Right renal pelvis (tissue), 4 donors: ENCODE data around the gene TBL3. TPM values are rescaled to one million over a fixed set of nuclear protein-coding genes. Genes with fewer than 3 reads are reported as not detected.

Source experiments
- DNase-seq, 4 donors: peaks; one replicate each; pipeline ENCODE4 v3.0.0-alpha.2; 2013; ENCODE audit warnings: low read depth in 4 of 4, low spot score in 3 of 4, missing footprints in 1 of 4
- polyA plus RNA-seq, 4 donors: library from polyadenylated mRNA; unstranded; fragments of 120-200 nt; gene quantifications; one replicate each; pipeline ENCODE4 v1.2.1, GENCODE V29; 2013; ENCODE audit not compliant: insufficient read length in 4 of 4

TBL3 gene
- polyA plus RNA-seq, 4 donors, result 26.0 to 47.2 (median 35.0) TPM

GRCh38 chr16:2031081-2031577 lies 59.3 kb downstream of the TBL3 start:
- no peak for DNase-seq

Other genes starting within 250 kb of the TBL3 start
- 10 to 100 TPM; 23.2 to 49.8 (median 24.3) TPM for gene NME3, start 200.5 kb upstream of the TBL3 start, polyA plus RNA-seq
- gene EME2, start 199.2 kb upstream of the TBL3 start, polyA plus RNA-seq, result 10 to 100 TPM in 1 of 4 donors, 1 to 10 TPM in 3; 6.7 to 10.7 (median 8.6) TPM
- 10 to 100 TPM; 64.2 to 87.3 (median 66.9) TPM for gene MRPS34, start 198.9 kb upstream of the TBL3 start, polyA plus RNA-seq
- gene SPSB3, start 189.5 kb upstream of the TBL3 start, polyA plus RNA-seq, result 10 to 100 TPM; 34.9 to 58.0 (median 38.5) TPM
- 10 to 100 TPM; 36.8 to 62.7 (median 40.5) TPM for gene NUBP2, start 189.1 kb upstream of the TBL3 start, polyA plus RNA-seq
- gene IGFALS, start 178.3 kb upstream of the TBL3 start, polyA plus RNA-seq, result 1 to 10 TPM; 2.2 to 4.6 (median 2.7) TPM
- gene HAGH, start 145.2 kb upstream of the TBL3 start, polyA plus RNA-seq, result 10 to 100 TPM; 34.3 to 51.3 (median 37.5) TPM
- 10 to 100 TPM; 35.4 to 52.7 (median 43.9) TPM for gene FAHD1, start 144.8 kb upstream of the TBL3 start, polyA plus RNA-seq
- 1 to 10 TPM in 2 of 4 donors, under 1 TPM in 2; 0.37 to 1.7 (median 1.2) TPM for gene MEIOB, start 99.9 kb upstream of the TBL3 start, polyA plus RNA-seq
- gene HS3ST6, start 53.6 kb upstream of the TBL3 start, polyA plus RNA-seq, result under 1 TPM; 0.14 to 0.88 (median 0.32) TPM
- gene MSRB1, start 28.9 kb upstream of the TBL3 start, polyA plus RNA-seq, result 10 to 100 TPM; 62.5 to 86.2 (median 67.2) TPM
- gene RPL3L, start 17.4 kb upstream of the TBL3 start, polyA plus RNA-seq, result under 1 TPM; 0.18 to 0.31 (median 0.21) TPM
- gene NDUFB10, start 12.5 kb upstream of the TBL3 start, polyA plus RNA-seq, result 100 to 1,000 TPM; 125 to 156 (median 130) TPM
- gene RPS2, start 7.2 kb upstream of the TBL3 start, polyA plus RNA-seq, result 1,000 to 10,000 TPM; 1,839 to 2,451 (median 2,117) TPM
- gene RNF151, start 5.2 kb upstream of the TBL3 start, polyA plus RNA-seq, result not detected
- gene NOXO1, start 9.4 kb downstream of the TBL3 start, polyA plus RNA-seq, result under 1 TPM; 0.52 to 0.97 (median 0.65) TPM
- 10 to 100 TPM; 24.2 to 36.0 (median 27.1) TPM for gene GFER, start 12.1 kb downstream of the TBL3 start, polyA plus RNA-seq
- 1 to 10 TPM; 1.2 to 2.6 (median 2.3) TPM for gene SYNGR3, start 17.9 kb downstream of the TBL3 start, polyA plus RNA-seq
- gene ZNF598, start 37.8 kb downstream of the TBL3 start, polyA plus RNA-seq, result 10 to 100 TPM; 17.6 to 27.5 (median 18.1) TPM
- 10 to 100 TPM in 1 of 4 donors, 1 to 10 TPM in 3; 3.8 to 10.3 (median 5.5) TPM for gene NPW, start 47.7 kb downstream of the TBL3 start, polyA plus RNA-seq
- gene NHERF2, start 54.8 kb downstream of the TBL3 start, polyA plus RNA-seq, result 100 to 1,000 TPM; 117 to 185 (median 126) TPM
- 10 to 100 TPM; 17.6 to 26.6 (median 19.0) TPM for gene NTHL1, start 75.8 kb downstream of the TBL3 start, polyA plus RNA-seq
- gene TSC2, start 75.9 kb downstream of the TBL3 start, polyA plus RNA-seq, result 100 to 1,000 TPM; 121 to 152 (median 136) TPM
- 100 to 1,000 TPM in 1 of 4 donors, 10 to 100 TPM in 3; 55.0 to 101 (median 69.2) TPM for gene PKD1, start 163.8 kb downstream of the TBL3 start, polyA plus RNA-seq
- gene RAB26, start 176.6 kb downstream of the TBL3 start, polyA plus RNA-seq, result 1 to 10 TPM; 2.0 to 3.5 (median 2.4) TPM
- gene TRAF7, start 183.7 kb downstream of the TBL3 start, polyA plus RNA-seq, result 10 to 100 TPM; 53.7 to 63.4 (median 57.5) TPM
- 1 to 10 TPM; 1.2 to 3.1 (median 1.4) TPM for gene CASKIN1, start 224.6 kb downstream of the TBL3 start, polyA plus RNA-seq
- gene MLST8, start 233.4 kb downstream of the TBL3 start, polyA plus RNA-seq, result 10 to 100 TPM; 43.9 to 49.5 (median 46.3) TPM
- gene BRICD5, start 238.8 kb downstream of the TBL3 start, polyA plus RNA-seq, result 1 to 10 TPM; 4.1 to 9.2 (median 5.4) TPM
- gene PGP, start 242.8 kb downstream of the TBL3 start, polyA plus RNA-seq, result 10 to 100 TPM; 12.7 to 15.5 (median 14.1) TPM